Stimulated activated CD8-positive, alpha-beta memory T cell treated with anti-CD3 and anti-CD28 coated beads, Interleukin-4, amount 100 ng/mL, for 48 hours (primary cell): ENCODE data around the gene EPX.

ENCODE experiments used
- DNase-seq: peaks from one replicate; pipeline ENCODE4 v3.0.0-alpha.2; 2020

The EPX gene

DNA sequence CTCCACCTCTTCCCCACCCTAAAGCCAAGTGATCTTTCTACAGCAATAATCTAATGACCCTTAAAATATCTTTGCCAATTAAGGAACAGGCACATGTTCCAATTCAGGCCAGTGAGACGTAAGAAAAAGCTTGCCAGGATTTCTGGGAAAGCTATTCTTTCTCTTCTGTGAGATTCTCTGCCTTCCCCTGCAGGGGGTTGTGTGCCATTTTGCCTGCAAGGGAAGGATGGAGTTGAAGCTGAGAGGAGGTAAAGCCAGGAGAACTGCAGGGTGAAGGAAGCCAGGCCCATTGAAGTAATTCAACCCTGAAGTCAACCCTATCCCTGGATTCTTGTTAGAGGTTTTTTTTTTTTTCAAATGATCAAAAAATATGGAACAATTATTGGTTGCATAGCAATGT is 36.9 kb downstream of the EPX start:
- DNase-seq, result no peak

DNA sequence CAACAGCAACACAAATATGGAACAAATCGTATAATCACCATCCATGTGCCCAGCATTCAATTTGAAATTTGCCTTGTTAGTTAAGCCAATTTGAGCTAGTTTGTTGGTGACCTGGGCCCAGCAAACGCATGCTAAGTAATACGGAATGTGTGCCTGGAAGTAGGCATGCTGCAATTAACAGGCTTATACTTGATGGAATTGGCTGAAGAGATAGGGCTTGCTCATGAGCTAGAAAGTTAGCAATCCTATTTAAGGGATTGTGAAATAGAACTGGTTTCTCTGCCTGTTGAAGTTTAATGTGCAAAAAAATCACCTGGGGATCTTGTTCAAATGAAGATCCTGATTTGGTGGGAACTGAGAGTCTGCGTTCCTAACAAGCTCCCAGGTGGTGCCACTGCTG is 37.4 kb downstream of the EPX start:
- no peak for DNase-seq

DNA sequence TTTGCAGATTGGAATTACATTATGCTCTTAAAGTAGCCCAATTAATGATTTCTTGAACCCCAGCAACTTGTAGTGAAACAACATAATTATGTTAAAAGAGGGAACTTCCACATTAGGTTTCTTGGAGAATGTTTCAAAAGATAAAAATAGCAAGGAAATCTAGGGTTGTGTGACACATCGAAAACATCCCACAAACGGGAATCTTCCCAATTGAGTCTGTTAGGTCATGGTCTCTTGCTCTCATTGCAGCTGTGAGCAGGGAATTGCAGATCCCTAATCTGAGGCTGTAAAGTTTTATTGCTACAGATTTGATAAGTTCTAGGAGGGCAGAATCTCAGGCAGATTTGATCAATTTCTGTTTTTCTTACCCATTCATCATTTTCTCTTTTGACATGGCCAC is 39.1 kb downstream of the EPX start:
- DNase-seq, result no peak

DNA sequence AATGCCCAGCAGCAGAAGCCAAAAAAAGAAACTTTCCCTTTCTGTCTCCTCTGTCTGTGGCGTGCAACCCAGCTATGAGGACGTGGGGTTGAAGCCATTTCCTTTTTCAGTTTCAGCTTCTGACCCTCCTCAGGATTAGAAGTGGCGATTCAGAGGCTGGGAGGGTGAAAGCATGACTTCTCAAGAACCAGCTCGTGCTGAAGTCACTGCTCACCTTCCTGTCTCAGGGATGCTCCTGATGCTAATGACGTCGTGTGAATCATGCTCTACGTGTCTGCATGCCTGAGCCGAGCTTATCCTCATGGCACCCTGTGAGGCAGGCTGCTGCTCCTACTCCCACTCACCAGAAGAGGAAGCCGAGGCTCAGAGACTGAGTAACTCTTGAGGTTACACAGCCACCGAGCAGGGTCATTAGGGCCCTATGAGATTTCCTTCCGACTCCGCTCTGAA is 40.2 kb downstream of the EPX start:
- peak; percentile 53 for DNase-seq

DNA sequence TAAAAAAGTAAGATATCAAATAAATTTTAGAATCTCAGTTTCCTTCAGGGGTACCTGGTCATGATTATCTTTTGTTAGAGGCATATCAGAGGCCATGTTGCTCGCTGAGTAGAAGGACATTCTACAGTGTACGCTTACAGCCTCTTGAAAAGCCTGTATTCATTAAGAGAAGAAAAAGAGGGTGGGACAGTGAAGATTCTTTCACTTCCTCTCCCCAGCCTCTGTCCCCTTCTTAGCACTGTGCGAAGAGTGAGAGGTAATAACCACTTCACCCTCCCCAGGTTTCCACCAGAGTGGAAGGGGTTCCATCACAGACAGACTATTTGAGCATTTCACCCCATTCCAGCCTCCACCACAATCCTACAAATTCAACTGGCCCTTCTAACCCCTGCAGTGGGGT is 41.0 kb downstream of the EPX start:
- DNase-seq, result no peak

DNA sequence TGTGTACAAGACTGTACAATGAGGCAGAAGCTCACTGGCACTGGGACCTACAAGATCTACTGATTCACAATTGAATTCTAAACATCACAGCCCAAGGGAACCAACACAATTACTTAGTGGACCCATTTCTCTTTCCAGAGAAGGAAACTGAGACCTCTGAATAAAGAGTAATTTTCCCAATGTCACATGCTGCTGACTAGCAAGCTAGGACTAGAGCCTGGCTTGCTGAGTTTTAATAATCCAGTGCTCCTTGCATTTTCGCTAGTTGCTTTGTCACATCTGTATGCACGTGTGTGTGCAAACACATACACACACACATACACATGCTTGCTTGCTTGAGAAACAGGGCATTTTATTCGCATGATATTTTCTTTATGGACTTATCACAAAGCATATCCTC is 42.0 kb downstream of the EPX start:
- no peak for DNase-seq

DNA sequence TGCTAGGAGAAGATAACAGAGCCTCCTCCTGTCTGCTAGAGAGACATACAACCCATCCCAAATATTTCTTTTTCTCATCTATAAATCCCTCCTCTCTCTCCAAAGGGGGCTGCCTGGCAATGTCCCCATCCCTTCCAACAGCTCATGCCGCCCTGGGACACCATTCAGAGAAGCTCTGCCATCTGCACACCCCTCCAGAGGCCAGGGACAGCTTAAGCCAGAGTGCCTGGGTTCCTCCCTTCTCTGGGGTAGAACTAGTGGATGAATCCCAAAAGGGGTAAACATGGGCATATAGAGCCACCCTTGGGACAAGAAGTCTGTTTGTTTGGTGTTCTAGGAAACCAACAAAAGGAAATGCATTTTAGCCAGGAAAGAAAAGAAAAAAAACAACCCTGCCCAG is 43.3 kb downstream of the EPX start:
- no peak for DNase-seq

DNA sequence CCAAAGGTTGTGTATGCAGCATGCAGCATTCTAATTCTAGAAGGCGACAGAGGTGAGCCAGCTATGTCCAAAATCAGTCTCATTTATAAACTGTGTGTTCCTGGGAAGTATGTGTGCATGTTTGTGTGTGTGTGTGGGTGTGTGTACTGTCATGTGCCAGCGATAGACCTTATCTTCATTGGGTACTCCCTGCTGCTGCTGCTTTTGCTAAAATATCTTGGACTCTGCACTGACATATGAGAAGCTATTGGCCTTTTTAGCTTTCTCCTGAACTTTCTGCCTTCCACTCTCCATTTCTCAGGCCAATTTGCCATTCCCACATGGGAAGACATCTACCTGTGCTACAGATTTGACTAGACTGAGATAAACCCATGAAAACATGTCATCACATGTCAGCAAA is 43.9 kb downstream of the EPX start:
- no peak for DNase-seq

DNA sequence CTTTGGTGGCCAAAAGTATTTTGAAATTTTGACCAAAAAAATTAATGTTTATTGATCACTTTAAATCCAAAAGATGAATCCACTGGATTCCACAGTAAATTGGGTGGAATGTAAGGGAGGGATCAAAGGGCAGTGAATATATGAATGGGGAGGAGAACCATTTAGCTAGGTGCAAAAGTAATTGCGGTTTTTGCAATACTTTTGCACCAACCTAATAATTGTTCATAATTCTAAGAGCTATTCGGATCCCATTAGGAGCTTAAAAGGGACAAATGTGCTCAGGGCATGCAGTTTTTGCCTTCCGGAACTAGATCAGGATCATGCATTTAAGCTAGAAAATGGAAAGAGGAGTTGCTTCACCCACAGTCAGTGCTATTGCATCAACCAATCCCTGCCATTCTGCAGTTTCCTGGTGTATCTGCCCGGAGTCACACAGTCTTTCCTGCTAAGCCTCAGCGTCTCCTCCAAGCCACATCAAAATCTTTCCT is 45.7 kb downstream of the EPX start, which contains the start of gene LPO:
Gene LPO, plus strand, starts transcription at position 438 of the 488 bp plus-strand sequence. CDS start 4,396 bp downstream, outside the sequence.
- DNase-seq, result no peak

DNA sequence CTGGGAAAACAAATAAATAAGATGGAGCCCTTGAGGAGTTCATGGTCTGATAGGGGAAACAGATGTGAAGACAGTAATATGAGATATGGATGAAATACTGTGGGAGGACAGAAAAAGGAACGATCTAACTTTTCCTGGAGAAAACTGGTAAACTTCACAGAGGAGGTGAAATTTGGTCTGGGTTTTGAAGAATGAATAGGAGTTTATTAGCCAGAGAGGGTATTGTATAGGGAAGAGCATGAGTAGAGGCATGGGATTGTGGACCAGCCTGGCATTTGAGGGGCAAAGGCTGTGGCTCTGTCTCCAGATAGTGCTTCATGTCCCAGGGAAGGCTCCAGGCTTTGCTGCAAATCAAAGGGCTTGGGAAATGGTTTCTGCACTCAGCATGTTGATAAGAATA is 47.5 kb downstream of the EPX start:
- no peak for DNase-seq

DNA sequence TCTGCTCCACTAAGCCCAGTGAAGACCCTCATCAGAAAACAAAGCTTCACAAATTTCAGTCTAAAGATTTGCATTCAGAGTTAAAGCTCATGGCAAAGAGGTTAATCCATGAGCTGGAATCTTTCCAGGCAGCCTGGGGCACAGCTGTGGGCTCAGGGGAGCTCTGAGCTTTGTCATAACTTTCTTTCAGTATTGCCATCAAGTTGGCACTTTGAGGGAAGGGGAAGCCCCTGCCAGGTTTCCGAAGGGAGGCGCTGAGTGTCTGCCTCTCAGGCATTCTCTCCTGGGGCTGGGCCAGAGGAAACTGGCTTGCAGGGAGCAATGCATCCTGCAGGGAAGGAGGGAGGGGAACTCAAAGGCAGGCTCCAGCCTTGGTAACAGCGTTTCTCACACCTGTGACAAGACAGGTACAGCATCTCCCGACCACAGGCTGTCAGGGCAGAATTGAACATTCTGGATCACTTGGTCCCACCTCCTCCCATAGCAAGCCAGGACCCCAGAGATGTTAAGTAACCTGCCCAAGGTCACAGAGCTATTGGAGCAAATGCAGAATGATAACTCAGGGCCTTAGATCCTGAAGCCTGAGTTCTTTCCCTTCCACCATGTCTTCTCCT is 49.8 kb downstream of the EPX start:
- peak; percentile 50 for DNase-seq

DNA sequence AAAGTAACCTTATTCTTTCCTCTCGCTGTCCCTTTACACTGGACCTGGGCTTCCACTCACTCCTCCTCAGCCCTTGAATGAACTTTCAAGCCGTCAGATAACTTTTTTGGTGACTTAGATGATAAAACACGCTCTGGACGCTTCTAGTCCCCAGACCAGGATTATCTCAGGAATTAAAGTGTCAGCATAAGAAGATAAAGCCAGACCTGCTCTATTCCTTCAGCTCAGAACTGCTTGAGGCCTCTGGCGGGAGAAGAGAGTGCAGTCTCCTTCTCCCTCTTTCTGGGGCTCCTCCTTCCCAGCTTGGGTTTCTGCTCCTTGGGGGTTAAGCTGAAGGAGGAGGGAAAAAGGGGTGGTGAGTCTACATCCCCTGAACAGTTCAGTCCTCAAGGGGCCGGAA is 52.4 kb downstream of the EPX start:
- DNase-seq, result no peak

DNA sequence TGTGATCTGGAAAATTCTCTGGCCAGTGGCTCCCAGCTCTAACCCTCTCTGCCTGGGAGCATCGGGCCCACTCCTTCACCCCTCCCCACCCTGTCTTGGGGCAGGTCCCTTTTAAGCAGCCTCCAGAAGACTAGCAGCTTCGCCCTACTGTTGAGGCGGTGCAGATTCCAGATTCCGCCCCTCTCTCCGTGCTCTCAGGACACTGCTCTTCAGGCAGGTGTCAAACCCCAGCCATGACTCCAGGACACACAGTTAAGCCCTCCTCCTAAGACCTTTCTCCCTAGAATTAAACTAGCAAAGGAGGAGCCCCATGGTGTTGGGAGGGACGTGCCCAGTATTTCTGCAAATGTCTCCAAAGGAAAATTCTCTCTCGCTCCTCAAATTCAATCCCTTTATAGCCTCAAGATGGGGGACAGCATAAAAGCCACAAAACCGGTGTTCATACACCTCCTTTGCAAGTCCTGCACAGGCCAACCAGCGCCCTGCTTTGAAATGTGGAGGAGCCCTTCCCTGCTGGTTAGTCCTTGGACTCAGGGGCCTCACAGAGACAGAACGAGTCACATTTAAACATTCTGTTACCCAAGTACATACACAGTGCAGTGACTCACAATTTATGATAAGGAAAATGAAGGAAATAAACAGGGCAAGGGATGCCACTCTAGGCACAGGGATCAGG is 53.0 kb downstream of the EPX start:
- no peak for DNase-seq

DNA sequence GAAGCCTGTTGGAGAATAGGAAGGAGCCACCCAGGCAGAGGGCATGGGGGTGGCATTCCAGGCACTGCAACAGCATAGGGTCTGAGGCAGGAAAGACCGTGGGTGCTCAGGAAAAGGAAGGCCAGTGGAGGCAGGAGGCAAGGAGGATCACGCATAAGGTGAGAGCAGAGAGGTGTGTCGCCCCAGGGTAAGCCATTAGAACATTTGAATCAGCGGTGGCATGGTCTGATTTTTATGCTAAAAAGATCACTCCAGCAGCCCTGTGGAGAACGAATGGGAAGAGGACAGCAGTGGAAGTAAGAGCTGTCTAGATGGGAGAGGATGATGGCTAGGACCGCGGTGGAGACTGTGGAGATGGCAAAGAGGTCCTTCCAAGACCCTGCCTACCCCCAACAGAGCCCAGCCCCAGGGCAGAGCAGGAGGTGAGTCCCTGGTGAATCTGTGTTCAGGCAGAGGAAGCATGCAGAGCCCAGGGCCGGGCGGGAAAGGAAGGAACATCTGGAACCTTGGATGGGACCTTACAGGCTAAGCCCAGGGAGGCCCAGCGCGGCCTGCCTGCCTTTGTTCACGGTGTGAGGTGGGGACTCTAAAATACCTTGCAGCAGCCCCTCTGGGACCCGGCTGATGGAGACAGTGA is 53.7 kb downstream of the EPX start:
- no peak for DNase-seq

DNA sequence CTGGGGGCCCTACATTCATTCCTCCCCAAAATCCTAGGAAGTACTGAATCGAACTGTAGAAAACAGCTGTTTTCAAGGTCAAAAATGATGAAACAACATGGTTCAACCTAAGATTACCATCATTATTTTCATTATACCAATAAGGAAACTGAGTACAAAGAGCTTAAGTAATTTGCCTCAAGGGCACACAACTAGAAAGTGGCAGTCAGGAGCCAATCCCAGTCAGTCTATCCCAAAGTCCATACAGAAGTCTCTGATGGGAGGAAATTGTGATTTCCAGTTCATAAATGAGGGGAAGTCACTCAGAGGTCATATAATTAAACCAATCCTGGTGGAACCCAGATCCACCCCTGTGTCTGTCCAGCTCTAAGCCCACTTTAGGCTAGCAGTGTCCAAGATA is 54.3 kb downstream of the EPX start:
- DNase-seq, result no peak

DNA sequence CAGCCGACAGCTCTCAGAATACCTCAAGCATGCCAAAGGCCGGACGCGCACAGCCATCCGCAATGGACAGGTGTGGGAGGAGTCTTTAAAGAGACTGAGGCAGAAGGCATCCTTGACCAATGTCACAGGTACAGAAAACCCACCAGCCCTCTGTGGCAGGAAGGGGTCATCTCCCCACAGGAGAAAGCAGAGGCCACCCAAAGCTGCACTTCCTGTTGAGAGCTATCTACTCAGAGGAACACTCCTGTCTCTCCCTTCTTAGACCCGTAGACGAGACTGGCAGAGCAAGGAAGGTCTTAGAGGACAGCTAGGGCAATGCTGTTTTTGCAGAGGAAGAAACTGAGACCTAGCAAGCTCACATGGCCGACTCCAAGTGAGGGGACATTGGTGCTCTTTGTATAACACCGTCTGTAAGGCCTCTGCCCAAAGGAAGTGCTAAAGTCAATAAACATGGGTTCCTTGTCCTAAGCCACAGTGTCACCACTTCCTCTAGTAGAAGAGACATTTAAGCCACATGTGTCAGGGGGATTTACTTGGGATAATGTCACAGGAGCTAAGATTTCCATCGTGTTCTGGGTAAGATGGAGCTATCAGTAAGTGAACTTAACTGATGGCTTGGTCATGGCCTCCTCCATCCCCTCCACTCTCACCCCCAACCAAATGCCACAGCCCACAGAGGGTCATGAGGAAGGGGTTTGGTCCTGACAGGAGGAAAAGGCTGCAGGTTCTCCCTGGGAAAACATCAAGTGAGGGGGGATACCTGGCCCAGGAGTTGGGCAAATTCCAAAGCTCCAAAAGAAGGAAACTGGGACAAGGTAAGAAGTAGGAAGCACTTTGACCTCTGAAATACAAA is 55.2 kb downstream of the EPX start:
- DNase-seq, result no peak

DNA sequence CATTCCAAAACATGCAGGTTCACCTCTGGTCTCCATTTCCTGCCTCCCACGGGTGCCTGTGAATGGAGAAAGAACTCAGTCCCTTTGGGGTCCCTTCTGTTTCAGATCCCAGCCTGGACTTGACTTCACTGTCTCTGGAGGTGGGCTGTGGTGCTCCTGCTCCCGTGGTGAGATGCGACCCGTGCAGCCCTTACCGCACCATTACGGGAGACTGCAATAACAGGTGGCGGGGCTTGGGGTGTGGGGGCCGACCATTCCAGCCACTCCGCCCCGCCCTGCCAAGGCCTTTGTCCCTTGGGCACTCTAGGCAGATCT is 56.4 kb downstream of the EPX start:
- DNase-seq, result no peak

DNA sequence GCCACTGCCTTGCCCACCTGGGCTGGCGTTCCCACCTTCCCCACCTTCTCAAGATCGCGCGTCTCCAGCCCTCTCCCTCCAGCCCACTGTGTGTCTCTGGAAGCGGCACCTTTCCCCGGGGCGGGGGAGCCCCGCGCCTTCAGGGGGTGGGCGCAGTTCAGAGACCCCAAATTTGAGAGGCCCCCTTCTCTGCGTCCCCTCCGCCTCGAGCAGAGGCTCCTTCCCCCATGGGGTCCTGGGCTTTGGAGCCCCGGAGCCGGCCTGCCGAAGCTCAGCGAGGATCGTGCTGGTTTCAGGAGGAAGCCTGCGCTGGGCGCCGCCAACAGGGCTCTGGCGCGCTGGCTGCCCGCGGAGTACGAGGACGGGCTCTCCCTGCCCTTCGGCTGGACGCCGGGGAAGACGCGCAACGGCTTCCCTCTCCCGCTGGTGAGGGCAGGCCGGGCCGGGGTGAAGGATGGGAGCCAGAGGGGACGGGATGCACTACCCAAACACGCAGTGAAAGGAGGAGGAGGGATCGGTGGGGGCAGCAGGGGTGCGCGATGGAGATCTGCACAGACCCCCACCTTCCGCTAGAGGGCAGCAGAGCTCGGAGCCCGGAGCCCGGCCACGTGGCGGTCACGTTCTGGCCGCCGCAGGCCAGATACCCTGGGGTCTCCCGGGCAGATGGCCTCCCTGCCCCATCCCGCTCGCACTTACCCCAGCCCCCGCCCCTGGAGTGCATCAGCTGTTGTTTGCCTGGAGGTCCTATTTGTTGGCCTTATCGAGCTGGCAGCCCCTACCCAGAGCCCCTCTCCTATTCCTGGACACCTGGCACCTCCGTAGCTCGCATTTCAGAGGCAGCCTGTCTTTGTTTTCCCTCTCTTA is 57.0 kb downstream of the EPX start:
- peak; percentile 85 for DNase-seq

DNA sequence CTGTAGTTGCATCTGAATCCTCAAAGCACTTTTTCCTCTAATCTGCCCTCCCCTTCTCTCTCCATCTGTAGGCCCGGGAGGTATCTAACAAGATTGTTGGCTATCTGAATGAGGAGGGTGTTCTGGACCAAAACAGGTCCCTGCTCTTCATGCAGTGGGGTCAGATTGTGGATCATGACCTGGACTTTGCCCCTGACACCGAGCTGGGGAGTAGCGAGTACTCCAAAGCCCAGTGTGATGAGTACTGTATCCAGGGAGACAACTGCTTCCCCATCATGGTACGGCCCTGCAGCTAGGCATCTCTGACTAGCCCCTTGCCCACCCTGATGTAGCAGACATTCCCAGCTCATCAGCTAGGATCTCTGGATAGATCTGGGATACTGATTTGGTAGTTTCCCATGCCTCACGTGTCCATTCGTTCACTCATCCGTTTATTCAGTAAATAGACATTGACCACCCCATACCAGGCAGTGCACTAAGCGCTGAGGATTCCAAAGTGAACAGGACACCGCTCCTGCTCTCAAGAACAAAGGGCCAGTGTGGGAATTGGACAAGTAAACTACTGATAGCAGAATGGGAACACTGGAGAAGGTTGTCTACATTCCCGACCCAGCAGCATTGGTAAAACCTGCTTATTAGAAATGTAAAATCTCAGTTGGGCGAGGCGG is 58.0 kb downstream of the EPX start:
- no peak for DNase-seq

DNA sequence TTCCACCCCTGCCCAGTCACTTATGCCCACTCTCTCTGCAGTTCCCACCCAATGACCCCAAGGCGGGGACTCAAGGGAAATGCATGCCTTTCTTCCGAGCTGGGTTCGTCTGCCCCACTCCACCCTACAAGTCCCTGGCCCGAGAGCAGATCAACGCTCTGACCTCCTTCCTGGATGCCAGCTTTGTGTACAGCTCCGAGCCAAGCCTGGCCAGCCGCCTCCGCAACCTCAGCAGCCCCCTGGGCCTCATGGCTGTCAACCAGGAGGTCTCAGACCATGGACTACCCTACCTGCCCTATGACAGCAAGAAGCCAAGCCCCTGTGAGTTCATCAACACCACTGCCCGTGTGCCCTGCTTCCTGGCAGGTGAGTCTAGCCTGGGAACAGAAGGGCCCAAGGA is 59.6 kb downstream of the EPX start:
- no peak for DNase-seq

DNA sequence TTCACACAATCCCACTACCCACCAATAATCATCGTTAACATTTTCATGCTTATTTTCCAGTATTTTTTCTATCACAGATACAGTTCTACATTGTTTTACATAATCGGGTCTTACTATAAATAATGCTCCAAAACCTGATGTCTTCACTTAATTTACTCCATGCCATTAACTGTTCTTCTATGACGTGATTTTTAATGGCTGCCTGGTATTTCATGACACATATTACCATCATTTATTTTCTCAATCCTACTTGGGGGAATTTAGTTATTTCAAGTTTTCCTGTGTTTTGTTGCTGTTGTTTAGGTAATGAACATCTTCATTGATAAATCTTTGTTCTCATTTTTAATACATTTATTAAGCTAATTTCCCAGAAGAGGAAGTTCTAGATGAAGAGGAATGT is 60.6 kb downstream of the EPX start:
- no peak for DNase-seq
